IMR-90 (cell line): Measurements from ENCODE around the gene DCHS1. TPM values are rescaled to one million over a fixed set of nuclear protein-coding genes. Genes with fewer than 3 reads are reported as not detected.

Experiments used
- ATAC-seq: fragments of 200-7000 bp; cut with Tn5 transposase; 2 replicates; pipeline ENCODE4 v1.9.1; 2020; ENCODE audit warnings: low read depth, mild to moderate bottlenecking, moderate library complexity
- BruUV-seq: library from RNA; stranded (reverse); fragments of 400-500 nt; replicated peaks from 2 replicates; lab custom pipeline; 2021; lab: Mats Ljungman, UMichigan
- CTCF ChIA-PET: fragments of 300-600 bp; formaldehyde crosslinking; extraction: SDS; loops from one replicate; lab custom pipeline; 2021; ENCODE audit warnings: antibody characterized with exemption; lab: Yijun Ruan, JAX
- POLR2A ChIA-PET: fragments of 300-600 bp; sonication (Branson Sonifier 250); formaldehyde crosslinking; loops from one replicate; lab custom pipeline; 2022; ENCODE audit warnings: antibody characterized with exemption; ENCODE audit not compliant: unreplicated experiment; lab: Charles Lee
- DNase-seq: peaks from one replicate; pipeline ENCODE4 v3.0.0; 2013
- H2AFZ ChIP-seq: replicated peaks from 2 replicates; pipeline ENCODE3; 2013; ENCODE audit warnings: low read length, mild to moderate bottlenecking; ENCODE audit not compliant: poor library complexity
- H2AK5ac ChIP-seq: 2 replicates; pipeline ENCODE4 v1.6.1; 2013; ENCODE audit warnings: low read depth, low read length, inconsistent platforms
- H2AK9ac ChIP-seq: replicated peaks from 2 replicates; pipeline ENCODE3; 2013; ENCODE audit warnings: mild to moderate bottlenecking, low read depth, low read length, moderate library complexity; ENCODE audit not compliant: poor library complexity
- H2BK120ac ChIP-seq: 2 replicates; pipeline ENCODE4 v1.6.1; 2013; ENCODE audit warnings: low read depth, low read length, inconsistent platforms
- H2BK15ac ChIP-seq: 3 replicates; pipeline ENCODE4 v1.6.1; 2013; ENCODE audit warnings: low read depth, low read length, inconsistent platforms
- H2BK20ac ChIP-seq: 2 replicates; pipeline ENCODE4 v1.6.1; 2013; ENCODE audit warnings: low read depth, mild to moderate bottlenecking, inconsistent platforms, low read length, moderate library complexity
- H2BK5ac ChIP-seq: 2 replicates; pipeline ENCODE4 v1.6.1; 2013; ENCODE audit warnings: mild to moderate bottlenecking, low read depth, low read length, inconsistent platforms; ENCODE audit not compliant: poor library complexity, severe bottlenecking
- H3K14ac ChIP-seq: replicated peaks from 2 replicates; pipeline ENCODE4 v1.6.1; 2013; ENCODE audit warnings: low read depth, low read length, inconsistent platforms
- H3K18ac ChIP-seq: 2 replicates; pipeline ENCODE4 v1.6.1; 2013; ENCODE audit warnings: low read depth, low read length, control low read depth
- H3K23ac ChIP-seq: 2 replicates; pipeline ENCODE4 v1.6.1; 2013; ENCODE audit warnings: low read depth, low read length, inconsistent platforms
- H3K27ac ChIP-seq: 2 replicates; pipeline ENCODE4 v1.5.1; 2013; ENCODE audit warnings: mild to moderate bottlenecking, control low read depth, low read length; ENCODE audit not compliant: insufficient read depth
- H3K27me3 ChIP-seq: 2 replicates; pipeline ENCODE4 v1.6.1; 2013; ENCODE audit warnings: low read length; ENCODE audit not compliant: control insufficient read depth, insufficient read depth
- H3K36me3 ChIP-seq: 2 replicates; pipeline ENCODE4 v1.6.1; 2013; ENCODE audit warnings: low read length, mixed read lengths; ENCODE audit not compliant: control insufficient read depth, insufficient read depth
- H3K4ac ChIP-seq: 2 replicates; pipeline ENCODE4 v1.6.1; 2013; ENCODE audit warnings: low read depth, low read length, inconsistent platforms
- H3K4me1 ChIP-seq: 2 replicates; pipeline ENCODE4 v1.6.1; 2013; ENCODE audit warnings: low read length, mixed read lengths; ENCODE audit not compliant: control insufficient read depth, insufficient read depth
- H3K4me2 ChIP-seq: 2 replicates; pipeline ENCODE4 v1.6.1; 2013; ENCODE audit warnings: low read depth, mild to moderate bottlenecking, control low read depth, low read length, moderate library complexity
- H3K4me3 ChIP-seq: 2 replicates; pipeline ENCODE4 v1.5.1; 2013; ENCODE audit warnings: low read depth, mild to moderate bottlenecking, control low read depth, low read length, moderate library complexity; ENCODE audit not compliant: insufficient read depth
- H3K56ac ChIP-seq: 2 replicates; pipeline ENCODE4 v1.6.1; 2013; ENCODE audit warnings: low read length, inconsistent platforms; ENCODE audit not compliant: insufficient read depth; ENCODE audit errors: extremely low read depth
- H3K79me1 ChIP-seq, 2 experiments: 2 replicates each; pipeline ENCODE4 v1.6.1; 2013; ENCODE audit warnings: low read length in 2 of 2, inconsistent platforms in 1 of 2, low read depth in 1 of 2
- H3K9ac ChIP-seq: 2 replicates; pipeline ENCODE4 v1.6.1; 2013; ENCODE audit warnings: low read depth, low read length, control low read depth
- H3K9me1 ChIP-seq: 2 replicates; pipeline ENCODE4 v1.6.1; 2013; ENCODE audit warnings: low read length, inconsistent platforms; ENCODE audit not compliant: insufficient read depth
- H3K9me3 ChIP-seq: 2 replicates; pipeline ENCODE4 v1.6.1; 2013; ENCODE audit warnings: low read length; ENCODE audit not compliant: control insufficient read depth, insufficient read depth
- H4K20me1 ChIP-seq: 2 replicates; pipeline ENCODE4 v1.6.1; 2013; ENCODE audit warnings: low read length, inconsistent platforms; ENCODE audit not compliant: insufficient read depth
- H4K5ac ChIP-seq: 2 replicates; pipeline ENCODE4 v1.6.1; 2013; ENCODE audit warnings: mild to moderate bottlenecking, low read depth, low read length, control low read depth
- H4K8ac ChIP-seq, 2 experiments: 2 replicates each; pipeline ENCODE4 v1.6.1; 2013; ENCODE audit warnings: low read depth in 2 of 2, low read length in 2 of 2, control low read depth in 1 of 2, inconsistent platforms in 1 of 2
- H4K91ac ChIP-seq: 2 replicates; pipeline ENCODE4 v1.6.1; 2013; ENCODE audit warnings: low read depth, low read length, inconsistent platforms; ENCODE audit not compliant: insufficient read depth
- CEBPB ChIP-seq: IDR thresholded peaks from 2 replicates; pipeline ENCODE4 v1.6.1; 2012; ENCODE audit warnings: low read depth, low read length, improper control_type of control experiment
- MAFK ChIP-seq: IDR thresholded peaks from 2 replicates; pipeline ENCODE4 v1.6.1; 2012; ENCODE audit warnings: low read depth, low read length, improper control_type of control experiment
- MAZ ChIP-seq: IDR thresholded peaks from 2 replicates; pipeline ENCODE4 v1.6.1; 2012; ENCODE audit warnings: low read depth, mild to moderate bottlenecking, low read length, improper control_type of control experiment, moderate library complexity, borderline replicate concordance
- WGBS, 2 experiments: methylation state at CpG; one replicate each; pipeline versions ENCODE4 v1.1.5 to v1.1.7; 2013; ENCODE audit warnings: missing lambda C conversion rate in 2 of 2; ENCODE audit not compliant: insufficient read length in 1 of 2; ENCODE audit errors: extremely low coverage in 2 of 2; 5-methylcytosine and 5-hydroxymethylcytosine counted together
- dilution Hi-C: fragments of 300-500 bp; cut with HindIII; formaldehyde crosslinking; loops from one replicate; pipeline ENCODE4 v1.14.3; 2018; ENCODE audit warnings: low sequenced_read_pairs; ENCODE audit not compliant: unreplicated experiment
- in situ Hi-C: fragments of 300-500 bp; cut with MboI; formaldehyde crosslinking; loops from 3 replicates; pipeline ENCODE4 v1.14.3; 2019; ENCODE audit warnings: low sequenced_read_pairs, inconsistent platforms, mixed read lengths
- intact Hi-C: fragments of 100-400 bp; cut with micrococcal nuclease; formaldehyde crosslinking; loops from 2 replicates; pipeline ENCODE4 v1.10.0; 2022
- polyA plus RNA-seq, 3 experiments: library from polyadenylated mRNA; depleted of rRNA; stranded (reverse); fragments of >200 nt; gene quantifications; 2 replicates each; pipeline ENCODE4 v1.2.3, GENCODE V29; 2012; ENCODE audit warnings: low replicate concordance in 1 of 3
- total RNA-seq: library from RNA; depleted of rRNA; stranded (reverse); fragments of >200 nt; gene quantifications from 2 replicates; pipeline ENCODE4 v1.2.3, GENCODE V29; 2012

DCHS1 gene
- total and polyA plus RNA-seq, 2 of the 4 experiments (the other 2 are of a cell fraction) = 1.4 to 3.3 TPM

DNA sequence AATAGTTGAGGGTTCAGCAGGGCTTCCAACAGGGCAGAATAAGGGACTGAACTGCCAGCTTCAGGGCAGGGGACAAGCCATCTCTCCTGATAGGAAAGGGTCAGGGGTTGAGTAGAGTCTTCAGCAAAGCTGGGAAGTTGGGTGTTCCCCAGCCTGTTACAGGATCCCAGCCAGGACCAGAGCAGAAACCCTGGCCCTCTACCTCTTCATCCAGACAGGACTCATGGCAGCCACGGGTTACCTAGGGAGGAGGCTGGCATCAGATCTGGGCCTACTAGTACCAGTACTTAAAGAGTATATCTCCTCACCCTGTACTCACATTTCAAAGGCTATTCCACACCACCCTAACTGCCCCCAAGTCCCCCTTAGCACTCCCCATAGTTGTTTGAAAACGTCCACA lies 41.2 kb downstream of the DCHS1 start:
- no TSS peak for BruUV-seq
- H3K14ac ChIP-seq = no peak overlapping the region
- no peak overlapping the region for H2BK5ac ChIP-seq
- no CpG with 5 or more reads among the region's 2 CpGs for WGBS, 2 experiments
- no peak overlapping the region for H2AFZ ChIP-seq
- in situ Hi-C loops = no loop called here
- H2BK20ac ChIP-seq = no peak overlapping the region
- no peak overlapping the region for H2BK120ac ChIP-seq
- intact Hi-C loops = no loop called here
- CTCF ChIA-PET = no interaction called here
- peaks cover 12% of the 10 kb centered on the region for H4K20me1 ChIP-seq
- POLR2A ChIA-PET = no interaction called here
- H3K27me3 ChIP-seq = no peaks in the 10 kb centered on the region
- peaks cover 26% of the 10 kb centered on the region for H3K9me1 ChIP-seq
- peaks cover 21% of the 10 kb centered on the region for H3K4me1 ChIP-seq
- no peaks in the 10 kb centered on the region for H3K9me3 ChIP-seq
- H3K18ac ChIP-seq = no peak overlapping the region
- 0 out of 2 replicates have a peak overlapping the region, but pooled peaks have one; percentile 3 for H2AK5ac ChIP-seq
- no peak overlapping the region for H2BK15ac ChIP-seq
- no peak for TF ChIP-seq MAZ
- no peak for TF ChIP-seq MAFK
- TF ChIP-seq CEBPB = no peak
- H3K27ac ChIP-seq = no peak overlapping the region
- H3K4ac ChIP-seq = no peak overlapping the region
- H3K9ac ChIP-seq = no peak overlapping the region
- no peak overlapping the region for H4K91ac ChIP-seq
- dilution Hi-C loops = no loop called here
- no peak overlapping the region for H2AK9ac ChIP-seq
- no peak overlapping the region for H4K5ac ChIP-seq
- peaks cover 45% of the 10 kb centered on the region for H3K36me3 ChIP-seq
- no peak overlapping the region for H3K4me2 ChIP-seq
- DNase-seq = no peak
- H3K4me3 ChIP-seq = no peak overlapping the region
- peaks cover 21 to 80% of the 10 kb centered on the region in 2 experiments for H3K79me1 ChIP-seq
- no peak overlapping the region for H3K56ac ChIP-seq
- no peak overlapping the region for H4K8ac ChIP-seq
- no peak overlapping the region for H3K23ac ChIP-seq
- no peak for ATAC-seq
